Measurements from ENCODE around the gene PRMT9.

Gene PRMT9

GRCh38 chr4:147683717-147684700 is at the start of gene PRMT9:
PRMT9 (minus strand) TSS chr4:147684163; CDS start chr4:147683987, 176 bp downstream.
- DNase-seq (ENCODE audit: low read depth in 3 of 3, low spot score in 1 of 3): peak; percentile 59 to 82 (median 67)

- DNase-seq (ENCODE audit: low read depth in 3 of 3, low spot score in 1 of 3): no peak
Observed at GRCh38 chr4:147732518-147733235, 48.7 kb upstream of the PRMT9 start.

- DNase-seq (ENCODE audit: low read depth in 3 of 3, low spot score in 1 of 3): peak in 2 of 3 donors; percentile 38 to 58
Observed at GRCh38 chr4:147731580-147732517, 47.9 kb upstream of the PRMT9 start, which contains the start of gene ARHGAP10. ARHGAP10 (plus strand) TSS chr4:147732088; CDS start chr4:147732302, 214 bp downstream.

GRCh38 chr4:147730333-147730732 is 46.4 kb upstream of the PRMT9 start:
- DNase-seq (ENCODE audit: low read depth in 3 of 3, low spot score in 1 of 3): no peak

- DNase-seq (ENCODE audit: low read depth in 3 of 3, low spot score in 1 of 3): no peak
Observed at GRCh38 chr4:147727476-147728028, 43.6 kb upstream of the PRMT9 start.

GRCh38 chr4:147725673-147726072 is 41.7 kb upstream of the PRMT9 start:
- no peak for DNase-seq (ENCODE audit: low read depth in 3 of 3, low spot score in 1 of 3)

GRCh38 chr4:147724468-147725201 is 40.7 kb upstream of the PRMT9 start:
- DNase-seq (ENCODE audit: low read depth in 3 of 3, low spot score in 1 of 3): no peak

GRCh38 chr4:147723326-147723725 is 39.4 kb upstream of the PRMT9 start:
- no peak for DNase-seq (ENCODE audit: low read depth in 3 of 3, low spot score in 1 of 3)

GRCh38 chr4:147717878-147718277 is 33.9 kb upstream of the PRMT9 start:
- no peak for DNase-seq (ENCODE audit: low read depth in 3 of 3, low spot score in 1 of 3)

- DNase-seq (ENCODE audit: low read depth in 3 of 3, low spot score in 1 of 3): no peak
Observed at GRCh38 chr4:147714575-147715401, 30.8 kb upstream of the PRMT9 start.

- DNase-seq (ENCODE audit: low read depth in 3 of 3, low spot score in 1 of 3): no peak
Observed at GRCh38 chr4:147709999-147710398, 26.0 kb upstream of the PRMT9 start.

- DNase-seq (ENCODE audit: low read depth in 3 of 3, low spot score in 1 of 3): peak in 1 of 3 donors; percentile 21
Observed at GRCh38 chr4:147707892-147708672, 24.1 kb upstream of the PRMT9 start.

GRCh38 chr4:147704846-147705245 is 20.9 kb upstream of the PRMT9 start:
- no peak for DNase-seq (ENCODE audit: low read depth in 3 of 3, low spot score in 1 of 3)

- no peak for DNase-seq (ENCODE audit: low read depth in 3 of 3, low spot score in 1 of 3)
Observed at GRCh38 chr4:147696866-147697265, 12.9 kb upstream of the PRMT9 start.

- no peak for DNase-seq (ENCODE audit: low read depth in 3 of 3, low spot score in 1 of 3)
Observed at GRCh38 chr4:147693218-147693617, 9.3 kb upstream of the PRMT9 start.

GRCh38 chr4:147691820-147692219 is 7.9 kb upstream of the PRMT9 start:
- no peak for DNase-seq (ENCODE audit: low read depth in 3 of 3, low spot score in 1 of 3)

- DNase-seq (ENCODE audit: low read depth in 3 of 3, low spot score in 1 of 3): no peak
Observed at GRCh38 chr4:147689067-147689466, 5.1 kb upstream of the PRMT9 start.

- no peak for DNase-seq (ENCODE audit: low read depth in 3 of 3, low spot score in 1 of 3)
Observed at GRCh38 chr4:147683188-147683591, 773 bp downstream of the PRMT9 start.
